Measurements from ENCODE around the gene CCDC192.
"Not testable (repeated sequence)": the region's sequence is repeated elsewhere in the genome, so short reads cannot be mapped to it uniquely, and the experiment has no call there.

DNA sequence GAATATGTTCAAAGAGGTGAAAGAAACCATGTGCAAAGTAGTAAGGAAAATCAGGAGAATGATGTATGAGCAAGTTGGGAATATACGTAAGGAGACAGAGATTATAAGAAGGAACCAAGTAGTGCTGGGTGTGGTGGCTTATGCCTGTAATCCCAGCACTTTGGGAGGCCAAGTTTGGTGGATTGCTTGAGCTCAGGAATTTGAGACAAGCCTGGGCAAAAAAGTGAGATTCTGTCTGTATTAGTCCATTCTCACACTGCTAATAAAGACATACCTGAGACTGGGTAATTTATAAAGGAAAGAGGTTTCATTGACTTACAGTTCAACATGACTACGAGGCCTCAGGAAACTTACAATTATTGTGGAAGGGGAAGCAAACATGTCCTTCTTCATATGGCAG lies 88.7 kb downstream of the CCDC192 start:
- TF ChIP-seq CTCF (IDR thresholded peaks at IDR 0.05; ENCODE audit: extremely low read depth in 1 of 2, insufficient read depth in 1 of 2, low read depth in 1 of 2, low read length in 2 of 2); POLR2AphosphoS5 (IDR thresholded peaks at IDR 0.05; ENCODE audit: insufficient read depth, low read depth, low read length); MAX (IDR thresholded peaks at IDR 0.05; ENCODE audit: insufficient read depth, insufficient read length); JUN (IDR thresholded peaks at IDR 0.05; ENCODE audit: borderline replicate concordance, insufficient read depth, insufficient read length, low read depth); EZH2 (IDR thresholded peaks at IDR 0.05; ENCODE audit: borderline replicate concordance, low read depth, low read length, severe bottlenecking); POLR2A (IDR thresholded peaks at IDR 0.05; ENCODE audit: low read depth, low read length); MYC (IDR thresholded peaks at IDR 0.05; ENCODE audit: low read depth, low read length); GATA2 (IDR thresholded peaks at IDR 0.05; ENCODE audit: insufficient read depth, insufficient read length, low read depth, low read length); FOS (IDR thresholded peaks at IDR 0.05; ENCODE audit: borderline replicate concordance, insufficient read depth, low read length): not testable (repeated sequence)

Measured in endothelial cell of umbilical vein (primary cell).